ENCODE measurements around the gene ANKH. TPM values are rescaled to one million over a fixed set of nuclear protein-coding genes. Genes with fewer than 3 reads are reported as not detected.

Gene ANKH
- total RNA-seq, 1 experiment from 2014 or later = 81.4 TPM

DNA sequence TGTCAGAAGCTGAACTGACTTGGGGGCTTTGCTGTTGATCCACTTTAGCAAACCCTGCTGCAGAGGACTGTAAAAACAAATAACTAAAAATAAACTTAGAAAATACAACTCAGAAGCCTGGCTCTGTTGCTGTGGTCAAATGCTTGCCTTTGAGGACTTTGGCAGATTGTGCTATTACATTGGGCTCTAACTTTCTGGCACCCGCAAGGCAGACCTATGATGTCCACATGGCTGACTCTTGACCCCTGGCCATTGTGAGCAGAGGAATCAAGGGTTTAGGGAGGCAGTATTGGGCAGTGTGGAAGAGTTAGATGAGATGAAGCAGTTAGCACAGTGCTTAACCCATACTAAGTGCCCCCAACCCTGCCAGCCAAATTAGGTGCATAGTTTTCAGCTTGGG lies 173.1 kb downstream of the ANKH start:
- BruUV-seq (replicated peaks) = no TSS peak
- H3K79me2 ChIP-seq (ENCODE audit: low read depth) = no peaks in the 10 kb centered on the region
- H3K27ac ChIP-seq = no peak overlapping the region
- DNase-seq = no peak
- H2AFZ ChIP-seq = no peak overlapping the region
- CTCF ChIA-PET = no interaction called here
- H3K9me3 ChIP-seq (ENCODE audit: insufficient read depth, low read depth) = no peaks in the 10 kb centered on the region
- H3K4me1 ChIP-seq (replicated peaks; ENCODE audit: insufficient read depth) = no peaks in the 10 kb centered on the region
- H3F3A ChIP-seq (ENCODE audit: insufficient read depth, low read depth) = no peaks in the 10 kb centered on the region
- TF ChIP-seq EZH2 (IDR thresholded peaks at IDR 0.05; ENCODE audit: low read depth) (no peak), CTCF (conservative IDR thresholded peaks at IDR 0.05) (no peak)
- POLR2A ChIA-PET (ENCODE audit: unreplicated experiment) = no interaction called here
- no peaks in the 10 kb centered on the region for H3K9me2 ChIP-seq (ENCODE audit: insufficient read depth)
- intact Hi-C loops (cut with micrococcal nuclease; ENCODE audit: unreplicated experiment) = no loop called here
- H4K20me1 ChIP-seq (ENCODE audit: insufficient read depth) = no peaks in the 10 kb centered on the region; the same call in 1 of the 2 replicates
- peaks cover 19% of the 10 kb centered on the region; the same call in 1 of the 2 replicates for H3K36me3 ChIP-seq (ENCODE audit: low read depth)
- H3K4me2 ChIP-seq = no peak overlapping the region
- H3K27me3 ChIP-seq (ENCODE audit: insufficient read depth, low read depth) = no peaks in the 10 kb centered on the region
- H3K4me3 ChIP-seq = no peak overlapping the region

DNA sequence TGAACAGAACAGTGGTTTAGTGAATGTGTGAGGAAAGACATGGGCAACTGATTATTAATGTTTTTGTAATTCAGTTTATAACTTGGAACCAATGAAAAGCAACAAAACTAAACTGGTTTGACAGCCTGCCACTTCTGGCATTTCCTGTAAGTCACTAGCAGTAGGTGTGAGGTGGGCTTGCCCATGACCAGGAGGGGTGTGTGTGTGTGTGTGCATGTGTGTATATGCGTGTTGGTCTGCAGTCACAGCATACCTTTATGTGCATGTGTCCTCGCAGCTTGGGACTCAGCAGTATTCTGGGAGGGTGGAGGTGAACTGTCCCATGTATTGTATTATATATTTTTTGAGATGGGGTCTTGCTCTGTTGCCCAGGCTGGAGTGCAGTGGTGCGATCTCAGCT lies 174.7 kb downstream of the ANKH start:
- Histone ChIP-seq H3K36me3 (ENCODE audit: low read depth) (peaks cover 30% of the 10 kb centered on the region; the same call in 1 of the 2 replicates), H2AFZ (no peak overlapping the region), H3K4me3 (no peak overlapping the region), H3K4me2 (no peak overlapping the region), H3K27ac (no peak overlapping the region), H3F3A (ENCODE audit: insufficient read depth, low read depth) (no peaks in the 10 kb centered on the region), H4K20me1 (ENCODE audit: insufficient read depth) (no peaks in the 10 kb centered on the region; the same call in 1 of the 2 replicates), H3K9me2 (ENCODE audit: insufficient read depth) (no peaks in the 10 kb centered on the region), H3K9me3 (ENCODE audit: insufficient read depth, low read depth) (no peaks in the 10 kb centered on the region), H3K4me1 (replicated peaks; ENCODE audit: insufficient read depth) (no peaks in the 10 kb centered on the region), H3K79me2 (ENCODE audit: low read depth) (no peaks in the 10 kb centered on the region), H3K27me3 (ENCODE audit: insufficient read depth, low read depth) (no peaks in the 10 kb centered on the region)
- TF ChIP-seq CTCF (conservative IDR thresholded peaks at IDR 0.05) (no peak), EZH2 (IDR thresholded peaks at IDR 0.05; ENCODE audit: low read depth) (no peak)
- intact Hi-C loops (cut with micrococcal nuclease; ENCODE audit: unreplicated experiment) = no loop called here
- POLR2A ChIA-PET (ENCODE audit: unreplicated experiment) = no interaction called here
- no TSS peak for BruUV-seq (replicated peaks)
- DNase-seq = no peak
- CTCF ChIA-PET = no interaction called here

DNA sequence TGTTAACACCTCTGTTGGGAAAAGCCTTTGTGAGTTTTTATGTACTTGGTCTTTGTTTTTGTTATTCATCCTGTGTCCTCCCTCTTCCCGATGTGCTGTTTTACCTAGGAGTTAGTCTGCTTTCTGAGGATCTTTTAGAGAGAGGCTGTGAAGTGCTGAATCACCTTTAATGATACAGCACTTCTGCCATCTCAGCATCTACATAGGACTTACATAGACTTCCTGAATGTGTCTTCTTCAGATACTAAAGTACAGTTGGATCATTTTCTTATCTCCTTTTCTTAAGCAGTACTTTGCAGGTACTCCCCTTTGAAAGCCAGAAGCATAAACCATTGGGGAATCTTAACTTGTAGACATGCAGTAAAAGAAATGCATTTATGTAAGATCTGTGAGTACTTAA lies 175.5 kb downstream of the ANKH start:
- CTCF ChIA-PET = interaction anchor here (0.6 kb wide), 1 partner anchor 11 kb away, joined by 4 read pairs; no protein-coding TSS in a partner anchor
- H3K36me3 ChIP-seq (ENCODE audit: low read depth) = peaks cover 38% of the 10 kb centered on the region; the same call in 1 of the 2 replicates

More for the DNA sequence above, 175.5 kb downstream of the ANKH start:
- Histone ChIP-seq H3K9me3 (ENCODE audit: insufficient read depth, low read depth) (no peaks in the 10 kb centered on the region), H3K9me2 (ENCODE audit: insufficient read depth) (no peaks in the 10 kb centered on the region), H4K20me1 (ENCODE audit: insufficient read depth) (peaks cover 4% of the 10 kb centered on the region; the same call in 1 of the 2 replicates), H3K79me2 (ENCODE audit: low read depth) (no peaks in the 10 kb centered on the region), H3K4me3 (no peak overlapping the region), H2AFZ (no peak overlapping the region), H3K27ac (no peak overlapping the region), H3F3A (ENCODE audit: insufficient read depth, low read depth) (no peaks in the 10 kb centered on the region), H3K4me2 (no peak overlapping the region), H3K4me1 (replicated peaks; ENCODE audit: insufficient read depth) (no peaks in the 10 kb centered on the region), H3K27me3 (ENCODE audit: insufficient read depth, low read depth) (no peaks in the 10 kb centered on the region)
- no peak for DNase-seq
- TF ChIP-seq CTCF (conservative IDR thresholded peaks at IDR 0.05) = no peak
- no peak for TF ChIP-seq EZH2 (IDR thresholded peaks at IDR 0.05; ENCODE audit: low read depth)
- BruUV-seq (replicated peaks) = no TSS peak
- POLR2A ChIA-PET (ENCODE audit: unreplicated experiment) = no interaction called here
- intact Hi-C loops (cut with micrococcal nuclease; ENCODE audit: unreplicated experiment) = no loop called here
